HG03520 (cell line): ENCODE data around the gene RASSF6.
"Not testable (repeated sequence)": the region's sequence is repeated elsewhere in the genome, so short reads cannot be mapped to it uniquely, and the experiment has no call there.

ENCODE experiments used
- ATAC-seq: cut with Tn5 transposase; IDR thresholded peaks from one replicate; pipeline ENCODE4 v1.9.1; 2021; ENCODE audit warnings: mild to moderate bottlenecking, moderate library complexity; ENCODE audit not compliant: unreplicated experiment

RASSF6 gene

GRCh38 chr4:73613130-73613529, 7.1 kb downstream of the RASSF6 start:
- ATAC-seq: no peak

GRCh38 chr4:73612032-73612431, 8.2 kb downstream of the RASSF6 start:
- ATAC-seq: no peak

- no peak for ATAC-seq
Measured at GRCh38 chr4:73609706-73610105, 10.5 kb downstream of the RASSF6 start.

DNA sequence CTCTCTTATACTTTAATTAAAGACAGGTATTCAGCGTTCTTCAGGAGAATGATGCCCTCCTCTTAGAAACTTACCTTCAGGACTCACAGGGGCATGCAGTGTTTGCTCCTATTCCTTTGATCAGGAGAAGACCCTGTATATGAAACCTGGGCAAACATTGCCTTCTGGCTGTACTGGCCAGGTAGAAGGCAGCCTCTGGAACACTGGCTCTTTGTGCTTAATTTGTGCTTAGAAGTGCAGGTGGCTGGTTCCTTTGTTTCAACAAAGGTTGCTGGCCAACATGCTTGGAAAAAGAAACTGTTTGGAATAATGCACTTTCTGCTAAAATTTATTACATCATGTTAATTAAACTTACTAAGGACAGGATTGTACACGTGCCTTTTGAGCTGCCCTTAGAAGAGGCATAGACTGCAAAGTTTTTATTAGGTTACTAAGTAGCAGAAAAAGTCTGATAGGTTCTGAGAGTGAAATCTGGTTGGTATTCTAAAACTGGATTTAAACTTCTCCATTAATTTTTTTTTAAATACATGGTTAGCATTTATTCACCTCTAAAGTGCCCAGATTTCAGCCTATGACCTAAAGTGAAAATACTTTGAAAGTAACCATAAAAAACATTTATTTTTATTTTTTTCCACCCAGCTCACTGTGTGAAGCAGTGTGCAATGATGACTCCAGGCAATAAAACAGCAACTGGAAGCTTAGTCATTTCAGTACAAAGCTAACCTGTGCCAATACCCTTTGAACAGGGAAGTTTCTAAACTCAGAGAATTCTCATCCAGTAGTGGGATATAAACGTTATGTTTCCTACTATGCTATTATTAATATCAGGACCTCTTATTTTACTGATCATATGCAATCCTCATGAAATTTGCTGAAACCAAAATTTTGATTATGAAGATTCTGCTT, 11.3 kb downstream of the RASSF6 start:
- no peak for ATAC-seq

DNA sequence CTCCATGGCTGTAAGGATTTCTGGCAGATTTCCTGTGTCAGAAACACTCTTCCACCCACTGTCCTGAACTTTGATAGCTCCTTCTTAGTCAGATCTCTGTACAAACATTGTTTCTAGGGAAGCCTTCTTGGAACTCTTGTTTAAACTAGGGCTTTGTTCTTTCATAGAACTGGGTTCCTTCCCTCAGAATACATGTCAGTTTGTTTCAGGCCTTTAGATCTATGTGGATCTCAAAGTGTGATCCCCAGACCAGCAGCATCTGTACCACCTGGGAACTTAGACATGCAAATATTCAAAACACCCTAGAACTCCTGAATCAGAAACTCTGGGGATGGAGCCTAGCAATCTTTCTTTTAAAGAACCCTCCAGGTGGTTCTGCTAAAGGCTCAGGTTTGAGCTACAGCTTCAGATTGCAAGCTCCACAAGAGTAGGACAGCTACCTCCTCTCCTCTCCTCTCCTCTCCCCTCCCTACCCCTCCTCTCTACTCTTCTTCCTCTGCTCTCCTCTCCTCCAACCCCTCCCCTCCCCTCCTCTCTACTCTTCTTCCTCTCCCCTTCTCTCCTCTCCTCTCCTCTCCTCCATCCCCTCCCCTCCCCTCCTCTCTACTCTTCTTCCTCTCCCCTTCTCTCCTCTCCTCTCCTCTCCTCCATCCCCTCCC, 12.7 kb downstream of the RASSF6 start:
- ATAC-seq: no peak

DNA sequence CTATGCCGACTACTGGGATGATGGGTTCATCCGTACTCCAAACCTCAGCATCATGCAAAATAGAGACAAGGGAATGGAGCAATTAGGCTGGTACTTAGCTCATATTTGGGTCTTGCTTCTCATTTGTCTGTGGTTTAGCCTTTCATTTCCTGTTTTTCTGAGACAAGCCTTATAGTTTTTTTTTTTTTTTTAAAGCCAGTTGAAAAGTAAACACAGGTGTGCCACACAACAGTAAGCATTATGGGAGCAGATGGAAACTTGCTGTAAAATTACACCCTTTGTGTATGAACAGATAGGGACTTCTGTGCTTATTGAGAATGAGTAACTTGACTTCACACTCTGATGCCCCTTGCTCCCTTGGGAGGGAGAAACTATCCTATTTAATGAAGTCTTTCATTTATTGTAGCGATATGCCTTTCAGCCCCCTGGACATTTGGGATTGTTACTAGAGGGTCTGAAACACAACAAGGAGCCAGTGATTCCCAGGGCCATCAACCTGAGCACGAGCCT, 13.7 kb downstream of the RASSF6 start:
- peak; percentile 63 for ATAC-seq

- no peak for ATAC-seq
Measured at GRCh38 chr4:73603854-73604584, 16.2 kb downstream of the RASSF6 start.

- ATAC-seq: peak; percentile 38
Measured at GRCh38 chr4:73603271-73603710, 16.9 kb downstream of the RASSF6 start.

GRCh38 chr4:73600954-73601353, 19.3 kb downstream of the RASSF6 start:
- ATAC-seq: no peak

DNA sequence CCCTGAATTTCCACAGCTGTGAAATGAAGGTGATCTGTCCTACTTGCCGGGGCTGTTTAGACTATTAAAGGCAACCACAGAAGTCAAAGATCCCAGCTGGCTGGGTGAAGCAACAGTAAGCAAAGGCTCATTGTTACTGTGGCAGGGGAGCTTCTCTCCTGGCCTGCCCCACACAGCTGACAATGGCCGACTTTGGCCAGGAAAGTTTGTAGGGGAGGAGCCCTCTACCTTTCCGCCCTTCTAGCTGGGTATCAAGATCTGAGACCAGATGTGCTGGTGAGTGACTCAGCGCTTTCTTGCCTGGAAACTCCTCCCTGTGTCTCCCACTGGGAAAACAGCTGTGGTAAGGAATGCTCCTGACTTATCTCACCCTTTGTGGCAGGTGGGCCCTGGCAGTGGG, 21.1 kb downstream of the RASSF6 start:
- ATAC-seq: no peak

- no peak for ATAC-seq
Measured at GRCh38 chr4:73597594-73597993, 22.6 kb downstream of the RASSF6 start.

DNA sequence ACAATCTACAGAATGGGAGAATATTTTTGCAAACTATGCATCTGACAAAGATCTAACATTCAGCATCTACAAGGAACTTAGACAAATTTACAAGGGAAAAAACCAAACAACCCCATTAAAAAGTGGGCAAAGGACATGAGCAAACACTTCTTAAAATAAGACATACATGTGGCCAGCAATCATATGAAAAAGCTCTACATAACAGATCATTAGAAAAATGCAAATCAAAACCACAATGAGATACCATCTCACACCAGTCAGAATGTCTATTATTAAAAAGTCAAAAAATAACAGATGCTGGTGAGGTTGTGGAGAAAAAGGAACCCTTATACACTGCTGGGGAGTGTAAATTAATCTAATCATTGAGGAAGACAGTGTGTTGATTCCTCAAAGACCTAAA, 23.1 kb downstream of the RASSF6 start:
- not testable (repeated sequence) for ATAC-seq

- no peak for ATAC-seq
Measured at GRCh38 chr4:73596001-73596400, 24.2 kb downstream of the RASSF6 start.

DNA sequence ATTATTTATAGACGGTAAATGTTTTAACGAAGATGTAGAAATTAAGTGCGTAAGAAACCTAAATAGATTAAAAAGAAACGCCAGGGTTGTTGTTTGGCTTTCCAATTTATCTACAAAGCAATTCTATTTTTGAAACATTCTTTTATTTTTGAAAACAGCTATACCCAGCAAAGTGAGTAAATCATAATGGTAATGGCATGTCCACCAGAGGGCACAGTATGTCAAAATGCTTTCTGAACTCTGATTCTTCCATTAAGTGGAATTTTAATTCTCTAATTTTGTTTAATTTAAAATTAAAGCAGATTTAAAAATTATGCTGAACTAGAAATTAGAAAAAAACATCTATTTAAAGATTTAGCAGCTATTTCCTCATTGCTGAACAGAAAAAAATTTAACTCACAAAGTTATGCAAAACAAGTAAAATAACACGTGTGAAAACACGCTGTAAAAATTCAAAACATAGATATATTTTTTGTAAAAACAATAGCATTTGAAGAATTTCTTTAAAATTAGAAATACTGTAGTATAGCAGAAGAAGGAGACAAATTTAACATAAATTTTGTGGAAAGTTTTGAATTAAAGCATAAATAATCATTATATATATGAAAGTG, 26.5 kb downstream of the RASSF6 start:
- no peak for ATAC-seq

GRCh38 chr4:73589887-73590801, 30.1 kb downstream of the RASSF6 start:
- peak; percentile 93 for ATAC-seq

DNA sequence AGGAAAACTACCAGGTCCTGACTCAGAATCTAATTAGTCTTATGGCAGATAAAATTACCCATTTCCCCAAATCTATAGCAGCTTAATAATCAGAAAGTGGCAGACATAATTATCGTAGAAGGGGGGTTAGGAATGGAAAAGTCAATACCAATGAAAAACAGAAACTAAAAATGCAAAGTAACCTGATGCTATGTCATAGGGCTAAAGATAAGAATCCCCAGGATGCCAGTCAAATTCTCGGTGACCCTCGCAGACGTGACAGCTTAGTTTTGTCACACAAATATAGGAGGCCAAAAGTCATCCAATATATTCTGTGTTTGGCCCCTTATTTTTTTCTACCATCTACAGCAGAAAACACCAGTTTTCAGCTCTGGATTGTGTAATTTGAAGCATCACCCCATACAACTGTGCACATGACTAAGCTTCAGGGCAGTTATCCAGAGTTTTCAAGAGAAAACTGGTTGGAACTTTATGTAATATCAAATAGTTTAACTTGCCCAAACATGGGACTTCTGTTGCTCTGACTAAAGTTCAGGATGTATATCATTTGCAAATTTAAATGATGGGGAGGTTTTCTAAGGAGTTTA, 30.9 kb downstream of the RASSF6 start:
- peak; percentile 25 for ATAC-seq

- ATAC-seq: no peak
Measured at GRCh38 chr4:73588613-73589012, 31.6 kb downstream of the RASSF6 start.

DNA sequence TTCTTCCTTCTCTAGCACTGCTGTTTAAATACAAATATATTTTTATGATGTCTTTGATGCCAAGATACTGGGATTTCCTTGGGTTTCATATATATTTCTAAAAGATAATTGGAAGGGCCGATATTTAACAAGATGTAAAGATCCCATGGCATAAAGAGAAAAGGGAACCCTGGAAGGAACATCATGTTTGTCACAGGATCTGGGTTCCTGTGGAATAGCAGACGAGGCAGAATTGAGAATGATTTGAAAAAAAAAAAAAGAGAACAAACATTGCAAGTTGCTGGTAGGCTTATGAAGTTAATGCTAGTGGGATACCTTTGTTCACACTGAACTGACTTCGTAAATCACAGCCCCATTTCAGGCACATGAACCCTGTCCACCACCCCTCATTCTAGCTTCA, 33.6 kb downstream of the RASSF6 start:
- ATAC-seq: no peak

DNA sequence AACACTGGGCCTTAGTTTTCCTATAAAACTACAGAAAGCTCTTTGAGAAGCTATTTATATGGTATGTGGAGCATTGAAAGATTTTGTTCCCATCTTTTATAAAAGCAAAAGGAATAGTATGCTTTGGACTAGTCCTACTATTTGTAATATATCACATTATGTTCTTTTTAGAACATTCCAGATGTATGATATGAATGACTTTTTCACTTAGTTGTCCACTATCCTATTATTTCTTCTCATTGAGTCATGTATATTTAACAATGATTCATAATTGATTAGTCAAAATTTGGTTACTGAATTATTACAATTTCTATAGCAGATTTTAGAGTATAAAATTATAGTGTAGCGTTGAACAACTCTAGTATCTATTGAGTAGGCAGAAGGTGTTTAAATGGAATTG, 34.2 kb downstream of the RASSF6 start:
- no peak for ATAC-seq
